Panc1 (cell line): Measurements from ENCODE around the gene CUL7. TPM values are rescaled to one million over a fixed set of nuclear protein-coding genes. Genes with fewer than 3 reads are reported as not detected.

ENCODE experiments used
- ATAC-seq: fragments of 200-7000 bp; cut with Tn5 transposase; 2 replicates; pipeline ENCODE4 v1.9.1; 2020; ENCODE audit warnings: mild to moderate bottlenecking, moderate library complexity
- BruUV-seq: library from RNA; stranded (reverse); fragments of 400-500 nt; replicated peaks from 2 replicates; lab custom pipeline; 2021; lab: Mats Ljungman, UMichigan
- CTCF ChIA-PET: fragments of 300-600 bp; sonication (Branson Sonifier 250); formaldehyde crosslinking; loops from one replicate; lab custom pipeline; 2022; ENCODE audit warnings: antibody characterized with exemption; lab: Charles Lee
- POLR2A ChIA-PET: fragments of 300-600 bp; sonication (Branson Sonifier 250); formaldehyde crosslinking; loops from one replicate; lab custom pipeline; 2022; ENCODE audit warnings: antibody characterized with exemption; lab: Charles Lee
- DNase-seq: peaks from one replicate; pipeline ENCODE4 v3.0.0-alpha.2; 2010; ENCODE audit warnings: low read depth, low spot score
- H3K27ac ChIP-seq: 2 replicates; pipeline ENCODE4 v1.5.1; 2011; ENCODE audit warnings: mild to moderate bottlenecking, low read length, inconsistent platforms
- H3K27me3 ChIP-seq: fragments of 200-500 bp; sonication (Bioruptor generic); 2 replicates; pipeline ENCODE4 v1.6.0; 2014; ENCODE audit warnings: low read length, inconsistent platforms; ENCODE audit not compliant: control insufficient read depth, insufficient read depth
- H3K36me3 ChIP-seq: fragments of 200-500 bp; sonication (Bioruptor generic); 2 replicates; pipeline ENCODE4 v1.5.1; 2014; ENCODE audit warnings: inconsistent platforms, mild to moderate bottlenecking, low read length, moderate library complexity; ENCODE audit not compliant: control insufficient read depth, insufficient read depth
- H3K4me1 ChIP-seq: 2 replicates; pipeline ENCODE4 v1.5.1; 2011; ENCODE audit warnings: inconsistent platforms, mild to moderate bottlenecking, low read length, moderate library complexity; ENCODE audit not compliant: control insufficient read depth, insufficient read depth
- H3K4me3 ChIP-seq, 2 experiments: 2 replicates each; pipeline ENCODE4 v1.5.1; 2011 to 2012; ENCODE audit warnings: low read depth in 2 of 2, low read length in 2 of 2, mild to moderate bottlenecking in 2 of 2, inconsistent platforms in 1 of 2, moderate library complexity in 1 of 2
- H3K9me3 ChIP-seq: fragments of 200-500 bp; sonication (Bioruptor generic); 2 replicates; pipeline ENCODE4 v1.5.1; 2014; ENCODE audit warnings: low read depth, mild to moderate bottlenecking, inconsistent platforms, low read length, moderate library complexity; ENCODE audit not compliant: control insufficient read depth, insufficient read depth
- CTCF ChIP-seq: fragments of 450-650 bp; IDR thresholded peaks from 2 replicates; pipeline ENCODE4 v1.5.1; 2017; ENCODE audit warnings: mild to moderate bottlenecking
- POLR2AphosphoS5 ChIP-seq: IDR thresholded peaks from 2 replicates; pipeline ENCODE4 v1.6.1; 2012; ENCODE audit warnings: mild to moderate bottlenecking, low read depth, low read length, moderate library complexity
- REST ChIP-seq, 2 experiments: IDR thresholded peaks; 2 replicates each; pipeline ENCODE4 v1.6.1; 2011 to 2012; ENCODE audit warnings: low read depth in 2 of 2, control low read depth in 1 of 2, low read length in 1 of 2, mild to moderate bottlenecking in 1 of 2, moderate library complexity in 1 of 2; ENCODE audit not compliant: insufficient read depth in 1 of 2
- SIN3A ChIP-seq: IDR thresholded peaks from 2 replicates; pipeline ENCODE4 v1.6.1; 2012; ENCODE audit warnings: low read depth, mild to moderate bottlenecking, low read length, moderate library complexity, borderline replicate concordance; ENCODE audit not compliant: insufficient read depth
- TCF7L2 ChIP-seq: IDR thresholded peaks from 2 replicates; pipeline ENCODE4 v1.6.1; 2011; ENCODE audit warnings: mild to moderate bottlenecking, low read depth, low read length, inconsistent platforms
- in situ Hi-C: cut with HindIII; loops from 2 replicates; pipeline ENCODE4 v1.10.0; 2016; ENCODE audit warnings: low sequenced_read_pairs, low pct_unique_long_range_greater_than_20kb
- intact Hi-C: fragments of 100-400 bp; cut with micrococcal nuclease; formaldehyde crosslinking; loops from one replicate; pipeline ENCODE4 v1.10.0; 2022; ENCODE audit not compliant: unreplicated experiment
- total RNA-seq: library from RNA; stranded (reverse); gene quantifications from one replicate; pipeline ENCODE4 v1.2.1, GENCODE V29; 2021; ENCODE audit not compliant: unreplicated experiment

The CUL7 gene
- total RNA-seq, 1 experiment from 2014 or later, result 32.1 TPM

GRCh38 chr6:43058531-43058930 is 4.9 kb upstream of the CUL7 start:
- Histone ChIP-seq H3K27ac (peak overlapping the region; percentile 92), H3K36me3 (peaks cover 5% of the 10 kb centered on the region; the same call in 1 of the 2 replicates), H3K9me3 (no peaks in the 10 kb centered on the region), H3K4me3 (peak overlapping the region; percentile 91 to 97), H3K4me1 (peaks cover 11% of the 10 kb centered on the region), H3K27me3 (no peaks in the 10 kb centered on the region)
- POLR2A ChIA-PET, result no interaction called here
- BruUV-seq, result TSS peak; percentile 75
- in situ Hi-C loops, result no loop called here
- CTCF ChIA-PET, result no interaction called here
- intact Hi-C loops, result loop anchor here (2.0 kb wide), 1 partner anchor 34 kb away; no protein-coding TSS in a partner anchor
- DNase-seq (no peak), ATAC-seq (no peak)
- TF ChIP-seq TCF7L2 (no peak), SIN3A (no peak), POLR2AphosphoS5 (no peak), REST (IDR thresholded peaks at IDR 0.05; ENCODE audit: insufficient read depth in 1 of 2, low read depth in 2 of 2, low read length in 1 of 2) (no peak), CTCF (no peak)

GRCh38 chr6:43055966-43056365 is 2.3 kb upstream of the CUL7 start:
- BruUV-seq, result no TSS peak
- Histone ChIP-seq H3K4me3 (no peak overlapping the region), H3K27ac (no peak overlapping the region), H3K36me3 (peaks cover 5% of the 10 kb centered on the region; the same call in 1 of the 2 replicates), H3K9me3 (no peaks in the 10 kb centered on the region), H3K4me1 (peaks cover 25% of the 10 kb centered on the region), H3K27me3 (no peaks in the 10 kb centered on the region)
- POLR2A ChIA-PET, result no interaction called here
- ATAC-seq, result no peak
- no peak for DNase-seq
- CTCF ChIA-PET, result no interaction called here
- TF ChIP-seq TCF7L2, result no peak
- TF ChIP-seq CTCF, result no peak
- TF ChIP-seq REST (IDR thresholded peaks at IDR 0.05; ENCODE audit: insufficient read depth in 1 of 2, low read depth in 2 of 2, low read length in 1 of 2), result no peak
- no peak for TF ChIP-seq POLR2AphosphoS5
- TF ChIP-seq SIN3A, result no peak
- in situ Hi-C loops, result no loop called here
- intact Hi-C loops, result no loop called here
